ENCODE results near the gene PMEPA1. TPM values are rescaled to one million over a fixed set of nuclear protein-coding genes. Genes with fewer than 3 reads are reported as not detected.

PMEPA1 gene
- polyA plus RNA-seq, 3 donors: 15.0 to 134 (median 22.1) TPM

DNA sequence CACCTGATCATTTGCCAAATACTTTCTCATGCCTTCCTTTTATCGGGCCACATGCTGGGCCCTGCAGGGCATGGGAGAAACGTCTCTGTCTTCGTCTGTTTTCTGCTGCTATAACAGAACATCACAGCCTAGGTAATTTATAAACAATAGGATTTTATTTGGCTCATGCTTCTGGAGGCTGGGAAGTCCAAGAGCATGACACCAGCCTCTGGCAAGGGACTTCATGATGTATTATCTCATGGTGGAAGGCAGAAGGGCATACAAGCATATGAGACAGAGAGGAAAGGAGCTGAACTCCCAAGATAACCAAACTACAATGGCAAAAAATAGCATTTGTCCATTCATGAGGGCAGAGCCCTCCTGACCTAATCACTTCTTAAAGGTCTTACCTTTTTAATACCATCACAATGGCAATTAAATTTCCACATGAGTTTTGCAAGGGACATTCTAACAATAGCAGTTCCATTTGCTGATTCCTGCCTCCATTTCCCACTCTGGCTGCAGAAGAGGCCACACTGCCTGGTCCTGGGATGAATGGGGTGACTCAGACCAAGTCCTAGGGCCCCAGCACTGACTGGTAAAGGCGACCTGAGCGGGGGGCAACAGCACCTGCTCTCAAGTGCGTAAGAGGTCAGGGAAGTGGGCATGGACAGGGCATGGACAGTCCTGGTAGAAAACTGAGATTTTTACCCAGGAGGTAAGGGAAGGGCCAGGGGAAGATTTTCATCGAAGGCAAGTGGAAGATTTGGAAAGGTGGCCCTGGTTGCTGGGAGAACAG is 84.4 kb downstream of the PMEPA1 start:
- WGBS, 3 donors: 81 to 96% (median 91%) methylated on average over 7 of the region's 7 CpGs
- H3K27ac ChIP-seq (ENCODE audit: low read depth, low read length): no peak overlapping the region

DNA sequence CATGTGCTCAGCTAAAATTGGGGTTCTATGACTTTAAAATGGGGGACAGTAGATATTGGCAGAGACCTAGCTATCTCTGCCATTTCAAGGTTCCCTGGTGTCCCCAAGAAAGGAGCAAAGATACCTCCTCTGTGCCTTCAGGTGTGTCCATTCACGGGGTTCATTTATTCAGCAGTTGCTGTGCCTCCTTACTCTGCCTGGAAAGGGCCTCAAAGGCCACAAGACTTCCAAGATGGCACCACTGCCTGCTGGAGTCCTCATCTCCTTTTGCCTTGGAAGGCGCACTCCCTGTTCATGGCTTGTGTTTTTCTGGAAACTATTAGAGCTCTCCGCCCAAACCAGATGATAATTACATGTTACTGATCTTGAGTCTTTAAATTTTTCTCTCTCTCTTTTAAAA is 85.7 kb downstream of the PMEPA1 start:
- WGBS, 3 donors: 81 to 96% (median 93%) methylated on average over 3 of the region's 3 CpGs
- H3K27ac ChIP-seq (ENCODE audit: low read depth, low read length): no peak overlapping the region

DNA sequence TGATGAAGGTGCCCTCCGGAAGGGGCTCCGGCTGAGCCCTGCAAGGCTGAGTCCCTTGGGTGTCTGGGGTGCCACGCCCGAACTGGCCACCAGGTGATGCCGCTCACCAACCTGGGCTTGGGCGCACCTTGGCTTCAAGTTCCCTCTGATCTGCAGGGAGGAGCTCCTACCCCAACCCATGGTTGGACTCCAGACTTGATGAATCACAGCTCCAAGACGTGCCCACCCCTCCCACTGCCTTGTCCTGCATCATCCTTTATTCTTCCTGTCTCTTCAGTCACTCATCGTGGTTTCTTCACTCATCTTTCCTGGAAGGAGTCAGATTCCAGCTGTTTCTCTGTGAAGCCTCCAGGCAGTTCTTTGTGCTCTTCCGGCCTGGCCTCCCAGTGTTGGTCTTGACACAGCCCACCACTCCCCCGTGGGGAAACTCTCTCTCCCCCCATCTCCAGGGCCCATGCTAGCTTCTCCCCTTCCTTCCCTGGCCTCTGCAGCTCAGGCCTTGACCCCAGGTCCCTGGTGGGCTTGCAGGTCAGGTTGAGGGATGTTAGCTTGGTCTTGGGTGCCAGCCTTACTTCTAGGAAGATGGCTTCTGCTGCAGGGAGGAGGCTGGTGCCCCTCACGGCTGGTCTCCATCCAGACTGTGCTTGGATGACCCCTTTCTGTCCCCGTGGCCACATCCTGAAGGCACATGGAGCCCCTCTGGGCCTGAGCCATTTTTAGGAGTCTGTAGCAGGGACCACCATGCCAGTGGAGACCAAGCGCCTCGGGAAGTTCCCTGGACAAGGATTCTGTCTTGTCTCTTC is 87.0 kb downstream of the PMEPA1 start:
- no peak overlapping the region for H3K27ac ChIP-seq (ENCODE audit: low read depth, low read length)
- WGBS, 3 donors: 57 to 71% (median 66%) methylated on average over 14 of the region's 14 CpGs

DNA sequence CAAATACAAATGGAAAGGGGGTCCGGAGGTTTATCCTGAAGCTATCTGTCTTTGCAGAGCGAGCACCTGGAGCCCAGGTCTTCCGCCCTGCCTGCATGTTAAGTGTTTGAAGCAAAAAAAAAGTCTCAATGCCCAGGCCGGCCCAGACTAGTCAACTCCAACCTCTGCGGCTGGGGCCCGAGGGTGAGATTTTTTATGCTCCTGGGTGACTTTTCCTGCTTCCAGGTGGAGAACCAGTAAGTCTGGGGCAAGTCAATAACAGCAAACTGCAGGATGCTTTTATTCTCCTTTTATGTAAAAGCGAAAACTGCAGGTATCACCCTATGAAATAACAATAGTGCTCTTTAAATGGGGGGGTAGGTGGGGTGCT is 87.6 kb downstream of the PMEPA1 start:
- WGBS, 3 donors: 64 to 86% (median 82%) methylated on average over 7 of the region's 7 CpGs
- H3K27ac ChIP-seq (ENCODE audit: low read depth, low read length): no peak overlapping the region

DNA sequence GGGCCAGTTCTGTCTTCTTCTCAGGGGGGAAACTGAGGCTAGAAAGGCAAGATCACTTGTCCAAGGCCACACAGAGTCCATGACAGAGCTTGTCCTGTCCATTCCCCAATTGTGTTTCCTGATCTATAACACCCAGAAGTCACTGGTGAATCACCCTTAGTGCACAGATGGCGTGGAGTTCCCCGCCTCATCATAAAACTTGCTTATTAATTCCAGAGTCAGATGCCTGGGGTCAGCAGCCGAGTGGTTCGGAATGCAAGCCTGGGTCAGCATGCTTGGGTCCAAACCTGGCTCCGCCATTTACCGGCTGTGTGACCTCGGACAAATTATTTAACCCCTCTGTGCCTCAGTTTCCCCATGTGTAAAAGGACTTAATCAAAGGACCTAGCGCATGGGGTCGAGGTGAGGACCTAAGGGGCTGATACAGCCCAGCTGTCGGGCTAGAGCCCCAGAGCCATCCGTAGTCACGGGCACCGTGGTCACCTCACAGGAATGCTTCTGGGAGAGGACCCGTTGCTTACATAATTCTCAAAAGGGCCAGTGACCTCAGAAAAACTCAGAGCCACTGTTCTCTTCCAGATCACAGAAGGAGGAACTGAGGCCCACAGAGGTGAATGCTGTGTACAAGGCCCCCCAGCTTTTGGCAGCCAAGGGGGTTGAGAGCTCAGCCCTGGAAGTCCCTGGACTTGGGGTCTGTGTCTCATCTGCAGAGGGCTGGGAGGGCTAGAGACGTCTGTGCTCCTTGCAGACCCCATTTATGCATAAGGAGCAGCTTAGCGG is 88.2 kb downstream of the PMEPA1 start:
- H3K27ac ChIP-seq (ENCODE audit: low read depth, low read length): no peak overlapping the region
- WGBS, 3 donors: 73 to 89% (median 88%) methylated on average over 16 of the region's 16 CpGs

DNA sequence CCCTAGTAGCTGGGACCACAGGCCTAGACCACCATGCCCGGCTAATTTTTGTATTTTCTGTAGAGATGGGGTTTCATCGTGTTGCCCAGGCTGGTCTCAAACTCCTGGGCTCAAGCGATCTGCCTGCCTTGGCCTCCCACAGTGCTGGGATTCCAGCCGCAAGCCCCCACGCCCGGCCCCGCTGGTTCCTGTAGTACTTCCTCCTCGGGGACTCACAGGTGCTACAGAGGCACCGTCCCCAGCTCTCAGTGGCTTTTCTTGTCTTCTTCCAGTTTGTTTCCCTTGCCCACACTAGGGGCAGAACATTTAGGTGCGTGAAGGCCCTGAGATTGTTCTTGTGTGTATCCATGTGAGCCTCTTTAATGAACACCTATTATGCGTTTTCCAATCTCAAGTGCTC is 88.8 kb downstream of the PMEPA1 start:
- 52 to 61% (median 60%) methylated on average over 11 of the region's 11 CpGs for WGBS, 3 donors
- no peak overlapping the region for H3K27ac ChIP-seq (ENCODE audit: low read depth, low read length)

DNA sequence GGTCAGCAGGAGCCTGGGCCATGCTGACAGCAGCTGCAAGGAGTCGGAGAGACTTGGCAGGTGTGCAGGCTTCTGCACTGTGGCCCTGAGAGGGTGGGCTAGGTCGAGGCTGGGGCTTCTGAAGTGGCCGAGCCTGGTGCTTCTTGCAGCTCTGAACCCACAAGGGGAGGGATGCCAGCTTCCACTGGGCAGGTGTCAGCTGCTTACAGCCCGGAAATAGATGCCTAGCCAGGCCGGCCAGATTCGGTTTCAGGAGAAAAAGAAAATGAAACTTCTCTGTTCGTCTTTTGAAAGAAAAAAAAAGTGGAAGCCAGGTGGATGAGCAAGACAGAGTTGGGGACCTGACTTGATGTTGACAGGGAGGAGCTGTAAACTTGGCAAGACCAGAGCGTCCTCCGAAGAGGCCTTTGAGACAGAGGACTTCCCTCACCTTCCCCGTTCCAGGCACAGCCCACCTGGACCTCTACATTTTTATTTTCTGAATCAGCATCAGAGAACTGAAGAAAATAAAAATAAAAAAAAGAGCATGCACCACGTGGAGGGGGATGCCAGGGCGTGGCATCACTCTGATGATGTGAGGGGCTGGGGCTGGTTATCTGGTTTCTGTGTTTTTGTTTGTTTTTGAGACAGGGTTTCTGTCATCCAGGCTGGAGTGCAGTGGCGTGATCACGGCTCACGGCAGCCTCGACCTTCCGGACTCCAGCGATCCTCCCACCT is 89.4 kb downstream of the PMEPA1 start, which contains the start of gene ZBP1:
Gene ZBP1 (minus strand): TSS at position 153 of the 717 bp plus-strand sequence. CDS start 131 bp downstream, at position 22.
- H3K27ac ChIP-seq (ENCODE audit: low read depth, low read length): no peak within 1 kb of the TSS
- 51 to 64% (median 59%) methylated on average over 18 of the region's 18 CpGs for WGBS, 3 donors

DNA sequence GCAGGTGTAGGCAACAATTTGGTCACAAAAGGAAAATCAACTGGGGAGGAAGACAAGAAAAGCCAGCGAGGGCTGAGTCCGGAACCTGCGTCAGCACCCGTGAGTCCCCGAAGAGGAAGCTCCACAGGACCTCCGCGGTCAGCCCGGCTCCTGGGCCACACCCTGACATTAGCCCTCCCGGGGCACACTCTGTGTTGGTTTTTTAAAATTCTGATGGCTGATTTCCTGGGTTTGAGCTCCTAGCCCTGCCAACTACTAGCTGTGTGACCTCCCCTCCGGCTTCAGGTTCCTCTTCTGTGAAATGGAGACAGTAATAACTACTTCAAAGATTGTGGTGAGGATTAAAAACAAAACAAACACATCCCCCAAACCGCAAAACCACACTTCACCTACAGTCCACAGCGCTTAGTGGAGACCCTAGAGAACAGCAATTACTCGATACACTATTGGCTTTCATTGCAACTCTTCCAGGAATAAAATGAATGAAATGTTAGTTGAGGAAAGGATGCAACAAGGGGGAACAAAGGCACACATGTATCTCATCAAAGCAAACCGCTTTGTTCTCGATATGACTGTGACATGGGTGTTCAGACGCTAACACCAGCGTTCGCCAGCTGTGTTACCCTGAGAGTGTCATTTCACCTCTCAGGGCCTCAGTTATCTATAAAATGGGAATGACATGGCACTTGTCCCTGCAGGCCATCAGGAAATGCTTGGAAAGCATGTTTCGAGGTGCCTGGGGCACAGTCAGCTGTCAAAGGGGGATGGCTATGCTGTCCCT is 90.6 kb downstream of the PMEPA1 start:
- no peak overlapping the region for H3K27ac ChIP-seq (ENCODE audit: low read depth, low read length)
- WGBS, 3 donors: 40 to 64% (median 54%) methylated on average over 19 of the region's 19 CpGs

DNA sequence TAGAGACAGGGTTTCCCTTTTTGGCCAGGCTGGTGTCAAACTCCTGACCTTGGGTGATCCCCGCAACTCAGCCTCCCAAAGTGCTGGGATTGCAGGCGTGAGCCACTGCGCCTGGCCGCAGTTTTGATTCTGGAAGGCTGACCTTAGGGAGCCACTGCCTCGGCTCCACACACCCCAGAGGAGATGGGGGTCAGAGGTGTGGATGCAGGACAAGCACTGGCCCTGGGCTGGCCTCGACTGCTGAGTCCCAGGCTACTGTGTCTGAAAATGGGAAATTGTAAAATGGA is 91.1 kb downstream of the PMEPA1 start:
- 61 to 65% (median 64%) methylated on average over 6 of the region's 6 CpGs for WGBS, 3 donors
- no peak overlapping the region for H3K27ac ChIP-seq (ENCODE audit: low read depth, low read length)

DNA sequence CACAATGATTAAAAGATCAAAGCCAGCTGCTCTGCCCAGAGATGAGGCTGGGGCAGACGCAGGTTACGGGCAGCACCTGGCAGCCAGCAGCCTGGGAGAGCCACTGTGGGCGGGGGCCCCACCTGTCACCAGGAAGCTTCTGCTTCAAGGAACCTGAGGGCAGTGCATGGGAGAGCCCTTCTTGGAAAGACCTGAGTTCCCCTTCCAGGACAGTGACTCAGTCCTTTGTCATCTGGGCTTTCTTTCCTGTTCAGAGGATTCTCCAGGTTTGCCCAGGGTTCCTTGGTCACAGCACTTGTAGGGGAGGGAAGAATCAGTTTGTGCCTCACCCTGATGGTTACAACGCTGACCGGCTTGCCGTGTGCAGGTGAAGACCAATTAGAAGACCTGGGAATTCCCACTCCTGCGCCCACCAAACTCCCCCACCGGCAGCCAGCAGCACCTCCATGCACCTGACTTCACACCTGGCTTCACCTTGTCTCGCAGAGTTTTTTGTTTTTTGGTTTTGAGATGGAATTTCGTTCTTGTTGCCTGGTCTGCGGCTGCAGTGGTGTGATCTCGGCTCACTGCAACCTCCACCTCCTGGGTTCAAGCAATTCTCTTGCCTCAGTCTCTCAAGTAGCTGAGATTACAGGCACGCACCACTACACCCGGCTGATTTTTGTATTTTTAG is 91.6 kb downstream of the PMEPA1 start:
- 68 to 81% (median 78%) methylated on average over 14 of the region's 14 CpGs for WGBS, 3 donors
- H3K27ac ChIP-seq (ENCODE audit: low read depth, low read length): no peak overlapping the region

DNA sequence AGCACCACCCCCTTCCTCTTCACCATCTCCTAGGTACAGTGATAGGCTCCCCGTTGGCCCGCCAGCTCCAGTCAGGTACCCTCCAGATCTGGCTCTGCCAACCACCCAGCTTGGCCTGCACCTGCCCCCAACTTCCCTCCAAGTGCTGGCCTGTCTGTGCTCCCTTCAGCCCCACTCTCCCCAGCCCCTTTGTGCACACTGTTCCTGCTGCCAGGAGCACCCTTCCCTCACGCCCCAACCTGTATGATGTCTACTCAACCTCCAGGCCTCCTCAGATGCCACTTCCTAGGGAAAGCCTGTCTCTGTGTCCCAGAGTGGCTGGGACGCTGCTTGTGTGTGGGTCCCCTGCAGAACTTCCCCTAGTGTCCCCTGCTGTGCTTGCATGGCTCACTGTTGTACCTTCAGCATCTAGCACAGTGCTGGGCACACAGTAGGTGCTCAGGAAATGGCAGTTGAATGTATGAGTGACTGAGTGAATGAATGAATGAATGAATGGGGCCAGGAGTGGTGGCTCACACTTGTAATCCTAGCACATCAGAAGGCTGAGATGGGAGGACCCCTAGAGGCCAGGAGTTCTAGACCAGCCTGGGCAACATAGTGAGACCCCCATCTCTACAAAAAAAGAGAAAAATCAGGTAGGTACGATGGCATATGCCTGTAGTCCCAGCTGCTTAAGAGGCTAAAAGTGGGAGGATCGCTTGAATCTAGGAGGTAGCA is 92.6 kb downstream of the PMEPA1 start:
- 70 to 92% (median 91%) methylated on average over 6 of the region's 6 CpGs for WGBS, 3 donors
- no peak overlapping the region for H3K27ac ChIP-seq (ENCODE audit: low read depth, low read length)

DNA sequence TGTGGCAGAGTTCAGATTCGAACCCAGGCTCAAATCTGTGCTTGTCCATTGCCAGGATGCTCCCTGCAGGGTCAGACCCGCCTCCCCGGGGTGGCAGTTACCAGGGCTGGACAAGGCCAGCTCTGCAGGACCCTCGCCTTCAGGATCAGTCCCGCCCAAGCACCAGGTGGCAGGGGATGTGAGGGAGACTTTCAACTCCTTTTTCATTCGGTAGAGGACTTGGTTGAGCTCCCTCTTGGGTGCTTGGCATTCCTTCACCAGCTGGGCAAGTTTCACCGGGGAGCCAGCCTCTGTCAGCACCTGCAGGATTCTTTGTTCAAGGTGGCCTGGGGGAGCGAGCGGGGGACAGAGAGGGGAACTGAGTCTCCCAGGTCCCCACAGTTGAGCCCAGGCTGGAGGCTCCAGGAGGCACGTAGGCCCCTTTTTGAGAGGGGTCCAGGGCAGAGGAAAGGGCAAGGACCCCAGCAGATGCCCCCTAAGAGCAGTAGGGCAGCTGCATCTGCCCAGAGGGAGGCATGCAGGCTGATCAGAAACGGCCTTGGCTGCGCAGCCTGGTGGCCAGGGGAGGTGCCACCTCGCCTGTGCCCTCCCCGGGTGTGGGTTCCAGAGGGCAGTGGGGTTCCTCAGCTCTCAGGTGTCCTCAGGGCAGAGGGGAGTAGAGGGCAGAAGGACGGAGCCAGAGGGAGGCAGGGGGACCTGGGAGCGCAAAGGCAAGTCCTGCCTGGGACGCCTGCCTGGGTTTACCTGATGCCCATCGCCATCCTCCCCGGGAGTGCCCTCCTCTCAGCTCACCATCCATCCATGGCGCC is 93.5 kb downstream of the PMEPA1 start:
- WGBS, 3 donors: 64 to 93% (median 91%) methylated on average over 16 to 20 of the region's 20 CpGs
- no peak overlapping the region for H3K27ac ChIP-seq (ENCODE audit: low read depth, low read length)

DNA sequence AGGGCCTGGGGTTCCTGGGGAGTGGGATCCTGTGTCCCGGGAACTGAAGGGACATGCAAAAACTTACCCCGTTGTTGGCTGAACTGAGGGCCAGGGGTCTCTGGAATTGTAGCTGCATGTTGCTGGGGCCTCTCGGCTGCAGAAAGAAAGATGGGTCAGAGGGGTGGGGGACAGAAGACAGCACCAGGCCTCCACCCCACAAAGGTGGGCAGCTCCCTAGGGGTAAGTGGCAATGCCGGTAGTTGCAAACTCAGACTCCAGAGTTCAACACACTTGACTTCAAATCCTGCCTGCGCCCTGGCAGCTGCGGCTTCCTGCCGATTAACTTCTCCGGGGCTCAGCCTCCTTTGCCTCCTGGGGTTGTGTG is 94.4 kb downstream of the PMEPA1 start:
- no peak overlapping the region for H3K27ac ChIP-seq (ENCODE audit: low read depth, low read length)
- WGBS, 3 donors: 79 to 81% (median 80%) methylated on average over 8 of the region's 8 CpGs

DNA sequence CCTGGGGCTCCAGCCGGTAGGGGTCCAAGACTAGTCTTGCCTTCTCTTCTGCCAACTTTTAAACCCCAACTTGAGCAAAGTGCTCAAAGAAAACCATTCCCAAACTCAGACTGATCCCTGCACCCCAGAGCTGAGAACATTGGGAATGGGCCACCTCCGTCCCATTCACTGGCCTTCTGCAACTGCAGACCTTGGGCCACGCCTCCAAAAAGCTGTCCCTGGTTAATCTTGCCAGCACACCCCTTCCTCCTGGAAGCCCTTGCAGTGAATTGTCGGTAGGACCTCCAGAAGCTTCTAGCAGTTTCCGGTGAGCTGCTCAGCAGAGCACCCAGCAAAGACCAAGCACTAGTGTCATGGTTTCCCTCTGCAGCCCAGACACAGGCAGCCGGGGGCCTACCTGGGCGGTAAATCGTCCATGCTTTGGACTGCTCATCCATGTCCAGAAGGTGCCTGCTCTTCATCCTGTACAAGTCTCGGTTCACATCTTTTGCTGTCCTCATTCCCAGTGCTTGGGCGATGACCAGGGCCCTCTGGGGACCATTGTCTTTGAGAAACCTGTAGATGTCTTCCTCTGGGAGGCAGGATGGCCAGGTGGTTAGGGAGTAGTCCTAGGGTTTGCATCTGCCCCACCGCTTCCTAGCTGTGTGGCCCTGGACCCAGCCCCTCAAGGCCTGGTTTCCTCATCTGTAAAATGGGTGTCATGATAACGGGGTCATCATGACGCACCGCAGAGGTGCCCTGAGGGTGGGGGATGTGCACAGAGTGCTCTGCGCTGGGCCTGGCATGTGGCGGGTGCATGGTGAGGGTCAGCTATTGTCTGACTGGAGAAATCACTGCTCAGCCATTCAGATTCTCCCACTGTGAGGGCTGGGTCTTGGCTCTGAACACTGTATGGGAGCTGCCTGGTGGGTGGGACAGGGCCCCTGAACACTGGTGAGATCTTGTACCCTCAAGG is 95.0 kb downstream of the PMEPA1 start:
- H3K27ac ChIP-seq (ENCODE audit: low read depth, low read length): no peak overlapping the region
- 80 to 94% (median 92%) methylated on average over 16 of the region's 16 CpGs for WGBS, 3 donors

DNA sequence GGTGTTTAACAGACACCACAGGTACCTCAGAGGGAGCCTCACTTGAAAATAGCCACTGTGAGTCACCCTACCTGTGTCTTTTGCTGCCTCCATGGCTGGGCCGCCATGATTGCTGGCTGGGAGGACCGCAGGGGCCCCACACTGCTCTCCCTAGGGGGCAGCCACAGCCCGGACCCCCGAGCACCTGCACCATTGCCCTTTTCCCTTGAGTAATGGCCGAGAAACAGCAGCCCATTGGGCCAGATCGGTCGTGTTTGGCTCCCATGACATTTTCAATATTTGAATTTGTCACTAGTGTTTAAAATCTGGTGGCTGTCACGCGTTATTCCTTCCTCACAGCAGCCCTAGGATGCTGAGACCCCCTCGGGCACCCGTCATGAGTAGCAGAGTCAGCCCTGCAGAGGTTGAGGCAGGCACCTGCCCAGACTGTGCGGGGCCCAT is 96.3 kb downstream of the PMEPA1 start:
- H3K27ac ChIP-seq (ENCODE audit: low read depth, low read length): no peak overlapping the region
- 64 to 91% (median 88%) methylated on average over 12 of the region's 12 CpGs for WGBS, 3 donors
